T-helper 17 cell (primary cell): ENCODE results near the gene CACNB4. TPM values are rescaled to one million over a fixed set of nuclear protein-coding genes. Genes with fewer than 3 reads are reported as not detected.
"Not testable (repeated sequence)": the region's sequence is repeated elsewhere in the genome, so short reads cannot be mapped to it uniquely, and the experiment has no call there.

ENCODE experiments used
- ATAC-seq: fragments of 150-1000 bp; cut with Tn5 transposase; 2 replicates; pipeline ENCODE4 v1.10.0; 2021; ENCODE audit warnings: mild to moderate bottlenecking, moderate library complexity
- DNase-seq, 3 donors: peaks; one replicate each; pipeline versions ENCODE4 v3.0.0 to v3.0.0-alpha.2; 2020 to 2021
- H3K9me3 ChIP-seq: one replicate; pipeline ENCODE4 v1.7.0; 2013; ENCODE audit warnings: low read length, mild to moderate bottlenecking; ENCODE audit not compliant: control insufficient read depth, poor library complexity, severe bottlenecking
- H3K27ac Mint-ChIP-seq: one replicate; pipeline ENCODE4 v1.8.0; 2022; ENCODE audit warnings: mild to moderate bottlenecking, moderate library complexity, mixed read lengths
- H3K27me3 Mint-ChIP-seq: one replicate; pipeline ENCODE4 v1.8.0; 2022; ENCODE audit warnings: mixed read lengths
- H3K36me3 Mint-ChIP-seq: one replicate; pipeline ENCODE4 v1.8.0; 2022; ENCODE audit warnings: low read depth, mixed read lengths
- H3K4me1 Mint-ChIP-seq: one replicate; pipeline ENCODE4 v1.8.0; 2022; ENCODE audit warnings: mild to moderate bottlenecking, mixed read lengths
- H3K4me3 Mint-ChIP-seq: one replicate; pipeline ENCODE4 v1.8.0; 2022; ENCODE audit warnings: mild to moderate bottlenecking, moderate library complexity, mixed read lengths
- total RNA-seq, 4 donors: library from RNA in 2 of 4; stranded (reverse) in 2 of 4; gene quantifications; one replicate each; pipeline ENCODE4 v1.2.3 and lab custom pipeline; 2022 to 2026

The CACNB4 gene
- total RNA-seq, 2 donors from 2014 or later, result 0.37 to 0.65 TPM

DNA sequence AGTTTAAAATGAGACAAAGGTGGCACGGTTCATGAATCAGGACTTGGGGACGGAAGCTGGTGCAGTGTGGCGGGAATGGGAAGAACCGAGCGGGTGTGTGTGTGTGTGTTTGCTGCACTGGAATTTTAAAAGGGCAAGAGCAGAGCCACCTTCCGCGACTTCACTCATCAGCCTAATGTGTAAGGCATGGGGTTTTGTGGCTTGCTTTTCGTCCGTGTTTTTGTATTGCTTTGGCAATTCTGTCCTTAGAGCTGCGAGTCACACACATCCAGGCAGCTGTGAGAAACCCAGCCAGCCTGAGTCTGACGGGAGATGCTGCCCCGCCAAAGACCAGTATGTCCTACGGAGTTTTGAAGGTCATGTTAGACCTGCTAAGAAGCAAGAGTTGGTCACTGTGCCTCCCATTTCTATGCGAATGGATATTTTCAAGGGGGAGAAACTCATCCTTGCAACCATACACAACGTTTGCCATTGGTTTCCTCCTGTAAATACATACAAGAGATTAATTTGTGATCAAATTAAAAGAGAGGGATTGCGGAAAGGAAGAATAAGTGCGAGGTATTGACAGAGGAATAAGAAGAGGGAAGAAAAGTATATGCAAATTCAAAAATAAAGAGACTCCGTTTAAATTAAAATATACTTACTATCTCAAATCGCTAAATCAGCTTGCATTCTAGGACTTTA lies 665 bp upstream of the CACNB4 start:
- H3K9me3 ChIP-seq, result no peaks in the 10 kb centered on the region
- H3K27ac Mint-ChIP-seq, result peak overlapping the region; percentile 81
- peaks cover 18% of the 10 kb centered on the region for H3K4me1 Mint-ChIP-seq
- peaks cover 47% of the 10 kb centered on the region for H3K27me3 Mint-ChIP-seq
- peak overlapping the region; percentile 92 for H3K4me3 Mint-ChIP-seq
- peaks cover 8% of the 10 kb centered on the region for H3K36me3 Mint-ChIP-seq
- DNase-seq, result no peak
- peak; percentile 27 for ATAC-seq

GRCh38 chr2:152097801-152098495 lies 896 bp downstream of the CACNB4 start:
- Mint-ChIP-seq H3K27ac (no peak overlapping the region), H3K27me3 (peaks cover 39% of the 10 kb centered on the region), H3K4me3 (peak overlapping the region; percentile 92), H3K36me3 (peaks cover 8% of the 10 kb centered on the region), H3K4me1 (peaks cover 18% of the 10 kb centered on the region)
- DNase-seq (no peak), ATAC-seq (peak; percentile 33)
- H3K9me3 ChIP-seq, result no peaks in the 10 kb centered on the region

DNA sequence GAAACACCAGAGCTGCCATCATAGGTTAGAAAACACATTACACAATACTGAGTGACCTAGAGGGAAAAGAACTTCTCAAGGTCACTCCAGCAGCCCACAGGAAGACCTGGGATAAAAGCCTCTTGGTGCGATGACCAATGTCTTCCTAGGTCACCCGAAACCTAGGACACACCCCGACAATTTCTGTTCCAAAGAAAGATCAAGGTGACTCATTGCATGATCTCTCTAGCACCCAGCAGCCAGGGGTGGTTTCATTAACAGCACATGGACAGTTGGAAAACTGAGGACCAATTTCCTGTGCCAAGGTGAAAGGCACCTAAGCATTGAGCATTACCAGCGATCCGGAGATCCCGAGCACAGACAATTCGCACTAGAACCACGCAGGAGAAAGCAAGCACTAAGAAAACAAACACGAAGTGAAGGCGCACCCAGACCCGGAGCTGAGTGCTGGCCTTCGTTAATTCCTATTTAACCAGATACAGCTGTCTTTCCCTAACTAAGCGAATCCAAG lies 1.5 kb downstream of the CACNB4 start:
- H3K4me3 Mint-ChIP-seq, result peak overlapping the region; percentile 92
- H3K27ac Mint-ChIP-seq, result no peak overlapping the region
- peaks cover 8% of the 10 kb centered on the region for H3K36me3 Mint-ChIP-seq
- peaks cover 18% of the 10 kb centered on the region for H3K4me1 Mint-ChIP-seq
- no peak for DNase-seq
- no peak for ATAC-seq
- peaks cover 39% of the 10 kb centered on the region for H3K27me3 Mint-ChIP-seq
- H3K9me3 ChIP-seq, result no peaks in the 10 kb centered on the region

GRCh38 chr2:152095146-152095545 lies 3.7 kb downstream of the CACNB4 start:
- no peak overlapping the region for H3K4me3 Mint-ChIP-seq

GRCh38 chr2:152094014-152094413 lies 4.8 kb downstream of the CACNB4 start:
- Mint-ChIP-seq H3K36me3 (peaks cover 6% of the 10 kb centered on the region), H3K4me3 (no peak overlapping the region), H3K27me3 (peaks cover 22% of the 10 kb centered on the region), H3K4me1 (peaks cover 9% of the 10 kb centered on the region), H3K27ac (no peak overlapping the region)
- no peaks in the 10 kb centered on the region for H3K9me3 ChIP-seq
- DNase-seq (no peak), ATAC-seq (no peak)

More at GRCh38 chr2:152095146-152095545, 3.7 kb downstream of the CACNB4 start:
- H3K9me3 ChIP-seq, result no peaks in the 10 kb centered on the region
- no peak overlapping the region for H3K27ac Mint-ChIP-seq
- peaks cover 10% of the 10 kb centered on the region for H3K36me3 Mint-ChIP-seq
- ATAC-seq (no peak), DNase-seq (no peak)
- peaks cover 18% of the 10 kb centered on the region for H3K4me1 Mint-ChIP-seq
- H3K27me3 Mint-ChIP-seq, result peaks cover 33% of the 10 kb centered on the region

- Mint-ChIP-seq H3K36me3 (peaks cover 6% of the 10 kb centered on the region), H3K4me1 (peaks cover 9% of the 10 kb centered on the region), H3K27ac (no peak overlapping the region), H3K4me3 (no peak overlapping the region), H3K27me3 (peaks cover 21% of the 10 kb centered on the region)
- no peak for ATAC-seq
- H3K9me3 ChIP-seq, result no peaks in the 10 kb centered on the region
- DNase-seq, result no peak
These were observed 5.4 kb downstream of the CACNB4 start for GRCh38 chr2:152093464-152093863.

DNA sequence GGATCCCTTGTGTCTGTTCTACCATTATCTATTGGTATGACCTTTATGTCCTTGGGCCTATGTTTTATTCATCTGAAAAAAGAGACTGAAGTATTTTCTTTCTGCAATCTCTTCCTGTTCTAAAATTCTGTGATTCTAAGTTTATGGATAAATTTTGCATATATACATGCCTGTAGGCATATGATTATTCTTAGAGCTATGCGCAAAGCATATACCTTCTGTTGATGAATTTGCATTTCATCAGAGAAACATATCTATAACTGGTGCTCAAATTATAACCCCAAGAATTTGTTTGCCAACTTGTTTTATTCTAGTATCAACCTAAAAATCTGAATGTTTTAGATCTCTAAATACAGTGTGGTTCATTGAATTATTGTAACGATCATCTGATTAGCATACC lies 6.7 kb downstream of the CACNB4 start:
- ATAC-seq (no peak), DNase-seq (no peak)
- Mint-ChIP-seq H3K27me3 (peaks cover 10% of the 10 kb centered on the region), H3K27ac (no peak overlapping the region), H3K36me3 (peaks cover 2% of the 10 kb centered on the region), H3K4me3 (no peak overlapping the region), H3K4me1 (peaks cover under 1% of the 10 kb centered on the region)
- no peaks in the 10 kb centered on the region for H3K9me3 ChIP-seq

- DNase-seq, H3K27me3 Mint-ChIP-seq, H3K4me1 Mint-ChIP-seq, H3K9me3 ChIP-seq, H3K36me3 Mint-ChIP-seq, H3K4me3 Mint-ChIP-seq, ATAC-seq: not testable (repeated sequence)
- peak overlapping the region; percentile 32 for H3K27ac Mint-ChIP-seq
These were observed 8.1 kb downstream of the CACNB4 start for GRCh38 chr2:152090726-152091125.

- ATAC-seq (no peak), DNase-seq (no peak)
- H3K9me3 ChIP-seq, result no peaks in the 10 kb centered on the region
- H3K4me3 Mint-ChIP-seq, result no peak overlapping the region
- H3K36me3 Mint-ChIP-seq, result peaks cover 2% of the 10 kb centered on the region
- no peak overlapping the region for H3K27ac Mint-ChIP-seq
- no peaks in the 10 kb centered on the region for H3K4me1 Mint-ChIP-seq
- no peaks in the 10 kb centered on the region for H3K27me3 Mint-ChIP-seq
These were observed 9.6 kb downstream of the CACNB4 start for GRCh38 chr2:152089238-152089637.

DNA sequence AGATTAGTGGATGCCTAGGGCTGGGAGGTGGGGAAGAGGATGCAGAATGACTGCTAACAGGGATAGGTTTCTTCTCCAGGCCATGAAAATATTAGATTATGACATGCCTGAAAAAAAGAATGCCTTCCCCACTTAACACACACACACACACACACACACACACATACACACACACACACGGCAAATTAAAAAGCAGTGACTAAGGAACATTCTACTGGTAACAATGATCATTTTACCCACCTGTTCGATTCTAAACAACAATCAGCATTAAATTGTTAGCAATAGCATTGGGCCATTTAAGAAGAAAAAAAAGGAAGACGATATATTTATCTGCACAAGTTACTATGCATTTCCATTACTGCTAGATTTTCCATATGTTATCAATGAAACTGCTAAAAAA lies 10.8 kb downstream of the CACNB4 start:
- DNase-seq (no peak), ATAC-seq (no peak)
- no peaks in the 10 kb centered on the region for H3K4me1 Mint-ChIP-seq
- no peaks in the 10 kb centered on the region for H3K27me3 Mint-ChIP-seq
- no peaks in the 10 kb centered on the region for H3K9me3 ChIP-seq
- no peak overlapping the region for H3K27ac Mint-ChIP-seq
- H3K4me3 Mint-ChIP-seq, result no peak overlapping the region
- peaks cover 2% of the 10 kb centered on the region for H3K36me3 Mint-ChIP-seq

DNA sequence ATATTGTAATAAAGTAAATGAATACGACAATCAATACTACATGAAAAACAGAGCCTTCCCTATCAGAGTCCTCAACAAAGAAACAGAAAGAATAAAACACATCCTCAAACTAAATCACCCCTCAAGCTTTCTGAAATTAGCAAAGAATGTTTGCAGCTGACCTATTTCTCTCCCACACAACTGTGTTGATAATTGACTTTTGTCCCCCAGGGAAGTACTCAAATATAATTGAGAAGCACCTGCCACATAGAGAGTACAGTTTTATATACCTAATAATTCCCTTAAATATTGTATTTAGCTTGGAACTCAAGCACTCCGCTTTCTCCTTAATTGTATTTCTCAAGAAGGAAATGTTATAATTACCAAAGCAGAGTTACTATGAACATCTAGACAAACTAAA lies 12.6 kb downstream of the CACNB4 start:
- no peaks in the 10 kb centered on the region for H3K9me3 ChIP-seq
- no peak overlapping the region for H3K27ac Mint-ChIP-seq
- no peaks in the 10 kb centered on the region for H3K4me1 Mint-ChIP-seq
- ATAC-seq, result no peak
- no peak for DNase-seq
- no peak overlapping the region for H3K4me3 Mint-ChIP-seq
- no peaks in the 10 kb centered on the region for H3K27me3 Mint-ChIP-seq
- H3K36me3 Mint-ChIP-seq, result peaks cover 4% of the 10 kb centered on the region

- no peak for ATAC-seq
These were observed 14.8 kb downstream of the CACNB4 start for GRCh38 chr2:152084076-152084475.

DNA sequence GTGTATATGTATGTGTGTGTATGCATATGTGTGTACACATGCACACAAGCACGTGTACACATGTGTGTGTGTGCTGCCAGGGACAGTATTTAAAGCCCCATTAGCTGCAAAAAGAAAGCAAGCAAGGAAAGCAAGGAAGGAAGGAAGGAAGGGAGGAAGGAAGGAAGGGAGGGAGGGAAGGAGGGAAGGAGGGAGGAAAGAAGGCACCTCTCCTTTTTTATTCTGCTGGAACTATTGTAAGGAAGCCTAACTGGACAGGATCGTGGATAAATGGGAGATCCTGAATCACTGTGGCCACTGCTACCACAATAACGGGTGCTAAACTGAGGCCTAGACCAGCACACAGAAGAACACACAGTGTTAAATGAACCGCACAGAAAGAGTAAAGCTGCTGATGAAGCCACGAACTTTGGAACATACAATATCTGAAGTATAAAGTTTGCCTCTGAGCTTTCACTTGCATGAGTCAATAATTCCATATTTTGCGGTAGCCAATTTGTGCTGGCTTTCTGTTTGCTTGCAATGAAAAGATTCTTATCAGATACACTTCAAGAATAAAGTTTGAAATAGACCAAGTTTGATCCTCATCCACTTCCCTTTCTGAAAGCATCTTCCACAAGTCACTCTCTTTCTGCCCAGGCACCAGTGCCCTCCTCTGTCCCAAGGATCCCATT lies 15.5 kb downstream of the CACNB4 start:
- ATAC-seq, result no peak
- no peak for DNase-seq
- Mint-ChIP-seq H3K27ac (no peak overlapping the region), H3K4me3 (no peak overlapping the region), H3K27me3 (no peaks in the 10 kb centered on the region), H3K4me1 (no peaks in the 10 kb centered on the region), H3K36me3 (peaks cover 2% of the 10 kb centered on the region)
- no peaks in the 10 kb centered on the region for H3K9me3 ChIP-seq

More at GRCh38 chr2:152084076-152084475, 14.8 kb downstream of the CACNB4 start:
- no peaks in the 10 kb centered on the region for H3K9me3 ChIP-seq
- H3K36me3 Mint-ChIP-seq, result peaks cover 2% of the 10 kb centered on the region
- no peaks in the 10 kb centered on the region for H3K27me3 Mint-ChIP-seq
- H3K4me3 Mint-ChIP-seq, result no peak overlapping the region
- H3K4me1 Mint-ChIP-seq, result no peaks in the 10 kb centered on the region
- DNase-seq, result no peak
- no peak overlapping the region for H3K27ac Mint-ChIP-seq
